GM12874 (cell line): Measurements from ENCODE around the gene MTX1.
A peak's percentile ranks its signal among the peaks of the same experiment; 100 is the strongest.

Experiments
- TF ChIP-seq, protein P1 (sequence below): IDR thresholded peaks from 2 replicates; pipeline ENCODE4 v1.5.1; 2011; ENCODE audit warnings: low read depth, mild to moderate bottlenecking, control low read depth, low read length, moderate library complexity; ENCODE audit not compliant: insufficient read depth

MTX1 gene, protein sequence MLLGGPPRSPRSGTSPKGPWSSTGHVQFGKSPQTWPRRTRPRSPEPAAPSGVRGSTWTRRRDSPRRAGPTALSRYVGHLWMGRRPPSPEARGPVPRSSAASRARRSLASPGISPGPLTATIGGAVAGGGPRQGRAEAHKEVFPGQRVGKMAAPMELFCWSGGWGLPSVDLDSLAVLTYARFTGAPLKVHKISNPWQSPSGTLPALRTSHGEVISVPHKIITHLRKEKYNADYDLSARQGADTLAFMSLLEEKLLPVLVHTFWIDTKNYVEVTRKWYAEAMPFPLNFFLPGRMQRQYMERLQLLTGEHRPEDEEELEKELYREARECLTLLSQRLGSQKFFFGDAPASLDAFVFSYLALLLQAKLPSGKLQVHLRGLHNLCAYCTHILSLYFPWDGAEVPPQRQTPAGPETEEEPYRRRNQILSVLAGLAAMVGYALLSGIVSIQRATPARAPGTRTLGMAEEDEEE

DNA sequence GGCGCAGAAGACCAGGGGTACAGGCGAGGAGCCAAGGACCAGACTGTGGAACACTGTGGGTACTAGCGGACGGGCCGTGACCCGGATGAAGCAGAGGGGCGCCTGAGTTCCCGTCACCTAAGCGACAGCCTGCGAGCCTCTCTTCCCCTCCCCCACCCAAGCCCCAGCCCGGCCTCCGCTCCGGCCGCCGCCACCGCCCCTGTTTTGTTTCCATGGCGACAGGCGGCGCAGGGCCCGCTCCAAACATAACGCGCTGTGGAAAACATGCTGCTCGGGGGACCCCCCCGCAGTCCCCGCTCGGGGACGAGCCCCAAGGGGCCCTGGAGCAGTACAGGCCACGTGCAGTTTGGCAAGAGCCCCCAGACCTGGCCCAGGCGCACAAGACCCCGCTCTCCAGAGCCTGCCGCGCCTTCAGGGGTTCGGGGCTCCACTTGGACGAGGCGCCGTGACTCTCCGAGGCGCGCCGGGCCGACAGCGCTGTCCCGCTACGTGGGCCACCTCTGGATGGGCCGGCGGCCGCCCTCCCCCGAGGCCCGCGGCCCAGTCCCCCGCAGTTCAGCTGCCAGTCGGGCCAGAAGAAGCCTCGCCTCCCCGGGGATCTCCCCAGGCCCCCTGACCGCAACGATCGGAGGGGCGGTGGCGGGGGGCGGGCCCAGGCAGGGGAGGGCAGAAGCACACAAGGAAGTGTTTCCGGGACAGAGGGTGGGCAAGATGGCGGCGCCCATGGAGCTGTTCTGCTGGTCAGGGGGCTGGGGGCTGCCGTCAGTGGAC lies at the start of gene MTX1:
TSS of gene MTX1 (plus strand) at position 155 of the 771 bp plus-strand sequence. CDS start at position 265, 110 bp downstream.
- TF ChIP-seq, protein P1, sequence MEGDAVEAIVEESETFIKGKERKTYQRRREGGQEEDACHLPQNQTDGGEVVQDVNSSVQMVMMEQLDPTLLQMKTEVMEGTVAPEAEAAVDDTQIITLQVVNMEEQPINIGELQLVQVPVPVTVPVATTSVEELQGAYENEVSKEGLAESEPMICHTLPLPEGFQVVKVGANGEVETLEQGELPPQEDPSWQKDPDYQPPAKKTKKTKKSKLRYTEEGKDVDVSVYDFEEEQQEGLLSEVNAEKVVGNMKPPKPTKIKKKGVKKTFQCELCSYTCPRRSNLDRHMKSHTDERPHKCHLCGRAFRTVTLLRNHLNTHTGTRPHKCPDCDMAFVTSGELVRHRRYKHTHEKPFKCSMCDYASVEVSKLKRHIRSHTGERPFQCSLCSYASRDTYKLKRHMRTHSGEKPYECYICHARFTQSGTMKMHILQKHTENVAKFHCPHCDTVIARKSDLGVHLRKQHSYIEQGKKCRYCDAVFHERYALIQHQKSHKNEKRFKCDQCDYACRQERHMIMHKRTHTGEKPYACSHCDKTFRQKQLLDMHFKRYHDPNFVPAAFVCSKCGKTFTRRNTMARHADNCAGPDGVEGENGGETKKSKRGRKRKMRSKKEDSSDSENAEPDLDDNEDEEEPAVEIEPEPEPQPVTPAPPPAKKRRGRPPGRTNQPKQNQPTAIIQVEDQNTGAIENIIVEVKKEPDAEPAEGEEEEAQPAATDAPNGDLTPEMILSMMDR: no peak

DNA sequence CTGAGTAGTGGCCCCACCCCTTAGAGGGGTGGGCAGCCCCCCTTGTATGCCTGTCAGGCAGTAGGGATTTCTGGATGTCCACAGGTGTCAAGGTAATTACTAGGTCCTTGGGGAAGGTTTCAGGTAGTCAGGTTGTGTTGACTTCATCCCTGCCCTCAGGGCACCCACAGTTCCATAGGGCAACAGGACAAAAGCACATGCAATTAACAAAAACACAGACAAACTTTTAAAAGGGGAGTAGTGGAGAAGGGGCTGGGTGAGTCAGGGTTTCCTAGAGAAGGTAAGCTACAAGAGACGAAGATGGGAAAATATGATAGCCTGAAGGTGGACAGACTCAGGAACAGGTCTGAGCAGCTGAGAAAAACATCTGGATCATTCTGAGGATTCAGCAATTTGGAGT lies 49.5 kb upstream of the MTX1 start:
- TF ChIP-seq, protein P1: no peak

DNA sequence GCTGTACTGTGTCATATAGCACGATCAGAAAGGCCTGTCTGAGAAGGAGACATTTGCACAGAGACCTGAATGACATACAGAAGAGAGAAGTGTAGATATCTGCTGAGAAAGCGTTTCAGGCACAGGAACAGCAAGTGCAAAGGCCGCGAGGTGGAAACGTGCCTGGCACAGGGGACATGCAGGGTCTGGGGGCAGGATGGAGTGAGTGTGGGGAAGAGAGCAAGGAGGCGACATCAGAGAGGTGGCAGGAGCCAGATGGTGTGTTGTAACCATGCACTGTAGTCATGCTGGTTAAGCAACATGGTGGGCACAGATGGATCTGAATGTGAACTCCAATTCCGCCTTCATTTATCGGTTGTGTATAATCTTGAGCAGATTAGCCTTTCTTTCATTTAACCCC lies 48.4 kb upstream of the MTX1 start:
- TF ChIP-seq, protein P1: no peak

DNA sequence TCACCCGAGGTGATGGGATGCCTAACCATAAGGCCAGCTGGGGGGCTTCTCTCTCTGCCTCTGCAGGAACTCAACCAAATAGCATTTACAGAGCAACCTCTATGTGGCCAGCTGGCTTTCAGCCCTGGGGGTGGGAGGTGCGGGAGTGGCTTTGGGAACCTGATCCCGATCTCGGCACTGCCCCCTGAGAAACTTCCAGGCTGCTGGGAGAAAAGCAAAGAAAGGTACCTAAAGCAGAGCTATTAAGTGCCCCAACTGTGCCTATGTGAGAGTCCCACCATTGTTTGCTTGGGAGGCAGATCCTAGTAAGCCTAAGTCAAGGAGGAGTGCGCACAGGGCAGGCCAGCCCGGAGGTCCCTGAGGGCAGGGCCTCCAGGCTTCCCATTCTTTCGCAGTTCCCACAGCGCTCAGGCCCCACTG lies 42.4 kb upstream of the MTX1 start:
- TF ChIP-seq, protein P1: no peak

- TF ChIP-seq, protein P1: no peak
Observed at GRCh38 chr1:155166471-155167165, 41.9 kb upstream of the MTX1 start.

DNA sequence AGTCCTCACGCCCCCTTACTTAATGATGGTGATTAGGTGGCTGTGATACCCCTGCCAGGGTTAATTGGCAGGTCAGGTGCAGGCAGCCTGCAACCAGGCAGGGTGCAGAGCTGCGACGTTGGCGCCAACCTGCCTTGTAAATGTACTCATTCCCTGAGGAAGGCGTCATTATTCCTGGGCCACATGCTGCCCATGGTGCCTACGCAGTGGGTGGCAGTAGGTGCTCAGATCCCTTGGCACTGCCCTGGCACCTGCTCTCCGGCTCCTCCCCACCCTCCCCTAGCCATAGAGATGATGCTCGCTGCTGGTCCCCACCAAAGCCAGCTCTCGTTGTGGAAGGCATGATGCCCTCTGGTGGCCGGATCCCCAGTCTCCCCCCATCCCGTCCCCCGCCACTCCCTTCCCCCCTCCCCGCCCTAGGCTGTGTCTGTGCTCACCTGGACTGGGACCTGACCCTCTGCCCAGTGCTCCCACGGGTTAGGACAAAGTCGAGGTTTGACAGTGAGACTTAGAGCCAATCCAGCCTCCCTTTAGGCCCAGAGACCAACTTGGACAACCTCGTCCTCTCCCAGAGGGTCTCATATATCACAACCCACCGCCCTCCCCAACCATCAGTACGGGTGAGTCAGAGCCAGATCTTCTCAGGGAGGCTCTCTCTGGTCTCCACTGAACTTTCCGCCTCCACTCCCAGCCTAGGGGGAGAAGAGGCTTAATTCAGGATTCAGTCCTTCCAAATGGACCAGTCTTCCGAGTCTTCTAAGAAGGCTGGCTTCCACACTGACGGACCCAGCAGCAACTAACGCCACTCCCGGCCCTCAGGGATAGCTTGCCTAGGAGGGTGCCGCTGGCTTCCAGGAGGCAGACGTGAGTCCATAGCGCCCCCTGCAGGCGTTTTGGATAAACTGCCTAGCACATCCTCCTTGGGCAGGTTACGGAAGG lies 41.1 kb upstream of the MTX1 start:
- TF ChIP-seq, protein P1: peak; percentile 87
